B cell (primary cell): Measurements from ENCODE around the gene TRIM62. TPM values are rescaled to one million over a fixed set of nuclear protein-coding genes. Genes with fewer than 3 reads are reported as not detected.

Experiments
- ATAC-seq: fragments of 200-7000 bp; cut with Tn5 transposase; one replicate; pipeline ENCODE4 v1.10.0; 2021; ENCODE audit warnings: low read depth, mild to moderate bottlenecking, moderate number of reproducible peaks, moderate library complexity
- CTCF ChIA-PET: fragments of 350-600 bp; sonication (Branson Sonifier 250); formaldehyde crosslinking; loops from one replicate; lab custom pipeline; 2021; ENCODE audit warnings: antibody characterized with exemption, inconsistent platforms; lab: Charles Lee
- POLR2A ChIA-PET: fragments of 350-600 bp; sonication (Branson Sonifier 250); formaldehyde crosslinking; loops from one replicate; lab custom pipeline; 2021; ENCODE audit warnings: antibody characterized with exemption; lab: Charles Lee
- DNase-seq: peaks from one replicate; pipeline ENCODE4 v3.0.0; 2013
- H2AFZ ChIP-seq: 2 replicates; pipeline ENCODE4 v1.6.1; 2012; ENCODE audit warnings: mild to moderate bottlenecking, low read depth, low read length; ENCODE audit not compliant: insufficient read depth, poor library complexity, severe bottlenecking
- H3K27ac ChIP-seq, 2 donors: 1 replicate in 1 of 2; 2 replicates in 1 of 2; pipeline ENCODE4 v1.5.1; 2012 to 2013; ENCODE audit warnings: low read length in 2 of 2, mild to moderate bottlenecking in 2 of 2, moderate library complexity in 1 of 2
- H3K27me3 ChIP-seq, 4 experiments: fragments of 200-600 bp in 1 of 4; sonication (generic) in 1 of 4; replicated peaks in 1 of 4; 1 replicate in 2 of 4; 2 replicates in 2 of 4; pipeline versions ENCODE4 v1.6.1 to v1.7.0; 2013 to 2016; ENCODE audit warnings: low read length in 3 of 4, mild to moderate bottlenecking in 2 of 4, mixed read lengths in 1 of 4, moderate library complexity in 1 of 4; ENCODE audit not compliant: insufficient read depth in 4 of 4, control insufficient read depth in 3 of 4; ENCODE audit errors: control extremely low read depth in 1 of 4
- H3K36me3 ChIP-seq, 2 experiments: replicated peaks in 1 of 2; 1 replicate in 1 of 2; 2 replicates in 1 of 2; pipeline versions ENCODE4 v1.6.1 to v1.7.1; 2013; ENCODE audit warnings: low read length in 1 of 2; ENCODE audit not compliant: insufficient read depth in 2 of 2, control insufficient read depth in 1 of 2; ENCODE audit errors: control extremely low read depth in 1 of 2, extremely low read depth in 1 of 2
- H3K4me1 ChIP-seq, 2 donors: fragments of 200-600 bp in 1 of 2; sonication (generic) in 1 of 2; 1 replicate in 1 of 2; 2 replicates in 1 of 2; pipeline versions ENCODE4 v1.5.1 to v1.6.1; 2013 to 2017; ENCODE audit warnings: low read length in 2 of 2; ENCODE audit not compliant: control insufficient read depth in 2 of 2, insufficient read depth in 2 of 2
- H3K4me2 ChIP-seq: replicated peaks from 2 replicates; pipeline ENCODE3; 2012; ENCODE audit warnings: mild to moderate bottlenecking, low read depth, low read length; ENCODE audit not compliant: poor library complexity, severe bottlenecking
- H3K4me3 ChIP-seq, 5 experiments: fragments of 200-600 bp in 1 of 5; sonication (generic) in 1 of 5; 1 replicate in 3 of 5; 2 replicates in 2 of 5; pipeline versions ENCODE4 v1.5.1 to v1.7.0; 2011 to 2016; ENCODE audit warnings: low read length in 4 of 5, mild to moderate bottlenecking in 4 of 5, low read depth in 2 of 5, control low read depth in 1 of 5, moderate library complexity in 1 of 5; ENCODE audit not compliant: insufficient read depth in 1 of 5; ENCODE audit errors: control extremely low read depth in 1 of 5, extremely low read depth in 1 of 5
- H3K79me2 ChIP-seq: fragments of 200-600 bp; sonication (generic); one replicate; pipeline ENCODE4 v1.6.0; 2016; ENCODE audit warnings: low read length; ENCODE audit not compliant: control insufficient read depth, insufficient read depth
- H3K9ac ChIP-seq: fragments of 200-600 bp; sonication (generic); 2 replicates; pipeline ENCODE4 v1.6.1; 2017; ENCODE audit warnings: mild to moderate bottlenecking, low read length, moderate library complexity
- H3K9me3 ChIP-seq, 3 donors: one replicate each; pipeline versions ENCODE4 v1.6.1 to v1.7.1; 2013; ENCODE audit warnings: low read length in 2 of 3; ENCODE audit not compliant: control insufficient read depth in 2 of 3, insufficient read depth in 1 of 3; ENCODE audit errors: control extremely low read depth in 1 of 3
- H4K20me1 ChIP-seq: 2 replicates; pipeline ENCODE4 v1.6.0; 2012; ENCODE audit warnings: mild to moderate bottlenecking, low read length; ENCODE audit not compliant: insufficient read depth, control insufficient read depth, poor library complexity, severe bottlenecking
- H3K27ac Mint-ChIP-seq: one replicate; pipeline ENCODE4 v1.8.0; 2021; ENCODE audit warnings: mixed read lengths
- H3K27me3 Mint-ChIP-seq: one replicate; pipeline ENCODE4 v1.8.0; 2021; ENCODE audit warnings: mixed read lengths
- H3K4me1 Mint-ChIP-seq: one replicate; pipeline ENCODE4 v1.8.0; 2021; ENCODE audit warnings: mixed read lengths
- H3K4me3 Mint-ChIP-seq: one replicate; pipeline ENCODE4 v1.8.0; 2021; ENCODE audit warnings: mixed read lengths
- H3K9me3 Mint-ChIP-seq: one replicate; pipeline ENCODE4 v1.8.0; 2022; ENCODE audit warnings: mixed read lengths; ENCODE audit not compliant: insufficient read depth
- CTCF ChIP-seq: fragments of 200-600 bp; IDR thresholded peaks from one replicate; pipeline ENCODE4 v1.8.0; 2022; ENCODE audit warnings: antibody characterized with exemption, mild to moderate bottlenecking
- EZH2 ChIP-seq: IDR thresholded peaks from 2 replicates; pipeline ENCODE4 v1.6.1; 2012; ENCODE audit warnings: borderline replicate concordance, low read depth, mild to moderate bottlenecking, moderate library complexity, low read length; ENCODE audit not compliant: insufficient read depth, poor library complexity, severe bottlenecking
- WGBS: methylation state at CpG from one replicate; pipeline ENCODE4 v1.1.5; 2013; ENCODE audit warnings: missing lambda C conversion rate; ENCODE audit not compliant: insufficient coverage; 5-methylcytosine and 5-hydroxymethylcytosine counted together
- intact Hi-C: fragments of 100-400 bp; cut with micrococcal nuclease; formaldehyde crosslinking; loops from one replicate; pipeline ENCODE4 v1.10.0; 2022
- polyA plus RNA-seq: library from polyadenylated mRNA; depleted of rRNA; stranded (reverse); fragments of >200 nt; gene quantifications from 2 replicates; pipeline ENCODE4 v1.2.3, GENCODE V29; 2012
- total RNA-seq, 2 donors: library from RNA; stranded (reverse); fragments of 120-200 nt in 1 of 2; gene quantifications; 1 replicate in 1 of 2; 2 replicates in 1 of 2; pipeline versions ENCODE4 v1.2.3 to v1.2.4, GENCODE V29; 2013 to 2022

TRIM62 gene
- total and polyA plus RNA-seq, 2 donors (not counting 1 experiment from before 2014, with no cell fraction given) = 10.7 to 24.1 TPM

GRCh38 chr1:33153650-33154049 is 28.2 kb downstream of the TRIM62 start:
- H3K79me2 ChIP-seq = no peaks in the 10 kb centered on the region
- H4K20me1 ChIP-seq = no peaks in the 10 kb centered on the region
- peaks cover 0 to 12% of the 10 kb centered on the region in 2 donors for H3K4me1 ChIP-seq
- ChIA-PET CTCF (no interaction called here), POLR2A (no interaction called here)
- no peak overlapping the region for H3K27ac ChIP-seq
- 85% methylated on average over 2 of the region's 2 CpGs for whole genome bisulfite sequencing
- no peak overlapping the region for H3K9ac ChIP-seq
- intact Hi-C loops = no loop called here
- H3K27me3 ChIP-seq = no peaks in the 10 kb centered on the region
- ATAC-seq = no peak
- H3K27me3 Mint-ChIP-seq = no peaks in the 10 kb centered on the region
- H3K4me3 ChIP-seq = no peak overlapping the region
- H3K27ac Mint-ChIP-seq = no peak overlapping the region
- H3K9me3 ChIP-seq = no peaks in the 10 kb centered on the region
- peaks cover 7% of the 10 kb centered on the region for H3K4me1 Mint-ChIP-seq
- no peak overlapping the region for H3K4me3 Mint-ChIP-seq
- no peaks in the 10 kb centered on the region for H3K9me3 Mint-ChIP-seq
- no peak for TF ChIP-seq EZH2
- no peak for TF ChIP-seq CTCF
- peaks cover 3 to 12% of the 10 kb centered on the region in 2 experiments for H3K36me3 ChIP-seq
- H2AFZ ChIP-seq = no peak overlapping the region
- no peak overlapping the region for H3K4me2 ChIP-seq
- no peak for DNase-seq

GRCh38 chr1:33152685-33153432 is 29.0 kb downstream of the TRIM62 start:
- ATAC-seq (no peak), DNase-seq (no peak)
- H3K27me3 ChIP-seq = no peaks in the 10 kb centered on the region
- H3K9ac ChIP-seq = no peak overlapping the region
- no peak overlapping the region for H3K27ac Mint-ChIP-seq
- no peaks in the 10 kb centered on the region for H3K9me3 Mint-ChIP-seq
- intact Hi-C loops = no loop called here
- H3K4me3 ChIP-seq = no peak overlapping the region
- 73% methylated on average over 2 of the region's 2 CpGs for WGBS
- CTCF ChIA-PET = no interaction called here
- no peak overlapping the region for H2AFZ ChIP-seq
- no peak overlapping the region for H3K4me3 Mint-ChIP-seq
- peaks cover 7% of the 10 kb centered on the region for H3K4me1 Mint-ChIP-seq
- no peaks in the 10 kb centered on the region for H3K9me3 ChIP-seq
- no peaks in the 10 kb centered on the region for H4K20me1 ChIP-seq
- H3K4me1 ChIP-seq = peaks cover 0 to 12% of the 10 kb centered on the region in 2 donors
- no peak overlapping the region for H3K4me2 ChIP-seq
- POLR2A ChIA-PET = no interaction called here
- peaks cover 2 to 5% of the 10 kb centered on the region in 2 experiments for H3K36me3 ChIP-seq
- TF ChIP-seq CTCF (no peak), EZH2 (no peak)
- no peaks in the 10 kb centered on the region for H3K79me2 ChIP-seq
- no peak overlapping the region for H3K27ac ChIP-seq
- H3K27me3 Mint-ChIP-seq = no peaks in the 10 kb centered on the region
